ENCODE measurements around the gene TMEM217. TPM values are rescaled to one million over a fixed set of nuclear protein-coding genes. Genes with fewer than 3 reads are reported as not detected.

TMEM217 gene
- total RNA-seq, 1 donor from 2014 or later, result 4.0 TPM

DNA sequence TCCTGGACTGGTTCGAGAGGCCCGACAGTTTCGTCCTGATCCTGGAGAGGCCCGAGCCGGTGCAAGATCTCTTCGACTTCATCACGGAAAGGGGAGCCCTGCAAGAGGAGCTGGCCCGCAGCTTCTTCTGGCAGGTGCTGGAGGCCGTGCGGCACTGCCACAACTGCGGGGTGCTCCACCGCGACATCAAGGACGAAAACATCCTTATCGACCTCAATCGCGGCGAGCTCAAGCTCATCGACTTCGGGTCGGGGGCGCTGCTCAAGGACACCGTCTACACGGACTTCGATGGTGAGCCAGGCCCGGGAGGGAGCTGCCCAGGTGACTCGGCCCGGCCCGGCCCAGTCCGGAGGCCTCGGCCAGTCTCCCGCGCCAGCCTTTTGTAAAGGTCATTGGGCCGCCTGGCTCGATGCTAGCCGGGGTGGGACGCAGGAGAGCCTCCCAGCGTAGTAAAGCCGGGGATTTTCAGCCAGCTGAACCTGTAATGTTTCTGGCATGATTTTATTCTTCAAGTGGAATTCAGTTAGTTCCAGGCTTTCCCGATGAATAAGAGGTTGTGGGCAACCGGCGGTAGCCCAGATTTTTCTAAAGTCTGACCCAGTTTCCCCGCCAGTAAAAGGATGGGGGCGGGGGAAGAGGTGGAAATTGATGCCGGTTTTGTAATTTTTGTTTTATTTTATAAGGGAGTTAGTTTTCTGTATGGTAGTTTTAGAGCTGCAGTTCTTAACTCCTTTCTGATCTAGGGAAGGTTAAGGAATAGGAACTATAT lies 86.6 kb downstream of the TMEM217 start:
- H3K36me3 Mint-ChIP-seq (ENCODE audit: low read depth), result peaks cover 20% of the 10 kb centered on the region
- DNase-seq (ENCODE audit: low spot score), result no peak

DNA sequence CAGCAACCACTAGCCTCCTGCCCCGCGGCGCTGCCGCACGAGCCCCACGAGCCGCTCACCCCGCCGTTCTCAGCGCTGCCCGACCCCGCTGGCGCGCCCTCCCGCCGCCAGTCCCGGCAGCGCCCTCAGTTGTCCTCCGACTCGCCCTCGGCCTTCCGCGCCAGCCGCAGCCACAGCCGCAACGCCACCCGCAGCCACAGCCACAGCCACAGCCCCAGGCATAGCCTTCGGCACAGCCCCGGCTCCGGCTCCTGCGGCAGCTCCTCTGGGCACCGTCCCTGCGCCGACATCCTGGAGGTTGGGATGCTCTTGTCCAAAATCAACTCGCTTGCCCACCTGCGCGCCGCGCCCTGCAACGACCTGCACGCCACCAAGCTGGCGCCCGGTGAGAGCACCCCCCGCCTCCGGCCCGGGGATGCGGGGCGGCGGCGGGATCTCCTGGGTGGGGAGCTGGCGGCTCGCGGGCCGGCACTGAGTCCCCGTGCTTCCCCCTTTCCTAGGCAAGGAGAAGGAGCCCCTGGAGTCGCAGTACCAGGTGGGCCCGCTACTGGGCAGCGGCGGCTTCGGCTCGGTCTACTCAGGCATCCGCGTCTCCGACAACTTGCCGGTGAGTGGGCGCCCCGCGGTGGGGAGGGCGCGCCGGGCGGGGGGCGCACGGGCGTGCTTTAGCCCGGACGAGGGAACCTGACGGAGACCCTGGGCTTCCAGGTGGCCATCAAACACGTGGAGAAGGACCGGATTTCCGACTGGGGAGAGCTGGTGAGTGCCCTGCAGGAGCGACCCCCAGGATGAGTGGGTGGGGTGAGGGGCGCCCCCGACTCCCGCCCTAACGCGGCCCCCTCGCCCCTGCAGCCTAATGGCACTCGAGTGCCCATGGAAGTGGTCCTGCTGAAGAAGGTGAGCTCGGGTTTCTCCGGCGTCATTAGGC lies 87.4 kb downstream of the TMEM217 start:
- Mint-ChIP-seq H3K36me3 (ENCODE audit: low read depth) (peaks cover 20% of the 10 kb centered on the region), H3K9me3 (ENCODE audit: low read depth) (no peaks in the 10 kb centered on the region), H3K4me3 (ENCODE audit: unreplicated experiment) (peak overlapping the region; percentile 82), H3K27ac (ENCODE audit: unreplicated experiment) (peak overlapping the region; percentile 86), H3K27me3 (ENCODE audit: low read depth) (no peaks in the 10 kb centered on the region), H3K4me1 (ENCODE audit: low read depth) (peaks cover 42% of the 10 kb centered on the region)
- TF ChIP-seq, protein P1, sequence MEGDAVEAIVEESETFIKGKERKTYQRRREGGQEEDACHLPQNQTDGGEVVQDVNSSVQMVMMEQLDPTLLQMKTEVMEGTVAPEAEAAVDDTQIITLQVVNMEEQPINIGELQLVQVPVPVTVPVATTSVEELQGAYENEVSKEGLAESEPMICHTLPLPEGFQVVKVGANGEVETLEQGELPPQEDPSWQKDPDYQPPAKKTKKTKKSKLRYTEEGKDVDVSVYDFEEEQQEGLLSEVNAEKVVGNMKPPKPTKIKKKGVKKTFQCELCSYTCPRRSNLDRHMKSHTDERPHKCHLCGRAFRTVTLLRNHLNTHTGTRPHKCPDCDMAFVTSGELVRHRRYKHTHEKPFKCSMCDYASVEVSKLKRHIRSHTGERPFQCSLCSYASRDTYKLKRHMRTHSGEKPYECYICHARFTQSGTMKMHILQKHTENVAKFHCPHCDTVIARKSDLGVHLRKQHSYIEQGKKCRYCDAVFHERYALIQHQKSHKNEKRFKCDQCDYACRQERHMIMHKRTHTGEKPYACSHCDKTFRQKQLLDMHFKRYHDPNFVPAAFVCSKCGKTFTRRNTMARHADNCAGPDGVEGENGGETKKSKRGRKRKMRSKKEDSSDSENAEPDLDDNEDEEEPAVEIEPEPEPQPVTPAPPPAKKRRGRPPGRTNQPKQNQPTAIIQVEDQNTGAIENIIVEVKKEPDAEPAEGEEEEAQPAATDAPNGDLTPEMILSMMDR (IDR thresholded peaks at IDR 0.05), result peak; percentile 65
- peak; percentile 93 for DNase-seq (ENCODE audit: low spot score)

More for the DNA sequence above, 86.6 kb downstream of the TMEM217 start:
- H3K4me1 Mint-ChIP-seq (ENCODE audit: low read depth), result peaks cover 42% of the 10 kb centered on the region
- H3K4me3 Mint-ChIP-seq (ENCODE audit: unreplicated experiment), result peak overlapping the region; percentile 82
- TF ChIP-seq, protein P1 (IDR thresholded peaks at IDR 0.05), result no peak
- no peaks in the 10 kb centered on the region for H3K9me3 Mint-ChIP-seq (ENCODE audit: low read depth)
- peak overlapping the region; percentile 86 for H3K27ac Mint-ChIP-seq (ENCODE audit: unreplicated experiment)
- H3K27me3 Mint-ChIP-seq (ENCODE audit: low read depth), result no peaks in the 10 kb centered on the region

DNA sequence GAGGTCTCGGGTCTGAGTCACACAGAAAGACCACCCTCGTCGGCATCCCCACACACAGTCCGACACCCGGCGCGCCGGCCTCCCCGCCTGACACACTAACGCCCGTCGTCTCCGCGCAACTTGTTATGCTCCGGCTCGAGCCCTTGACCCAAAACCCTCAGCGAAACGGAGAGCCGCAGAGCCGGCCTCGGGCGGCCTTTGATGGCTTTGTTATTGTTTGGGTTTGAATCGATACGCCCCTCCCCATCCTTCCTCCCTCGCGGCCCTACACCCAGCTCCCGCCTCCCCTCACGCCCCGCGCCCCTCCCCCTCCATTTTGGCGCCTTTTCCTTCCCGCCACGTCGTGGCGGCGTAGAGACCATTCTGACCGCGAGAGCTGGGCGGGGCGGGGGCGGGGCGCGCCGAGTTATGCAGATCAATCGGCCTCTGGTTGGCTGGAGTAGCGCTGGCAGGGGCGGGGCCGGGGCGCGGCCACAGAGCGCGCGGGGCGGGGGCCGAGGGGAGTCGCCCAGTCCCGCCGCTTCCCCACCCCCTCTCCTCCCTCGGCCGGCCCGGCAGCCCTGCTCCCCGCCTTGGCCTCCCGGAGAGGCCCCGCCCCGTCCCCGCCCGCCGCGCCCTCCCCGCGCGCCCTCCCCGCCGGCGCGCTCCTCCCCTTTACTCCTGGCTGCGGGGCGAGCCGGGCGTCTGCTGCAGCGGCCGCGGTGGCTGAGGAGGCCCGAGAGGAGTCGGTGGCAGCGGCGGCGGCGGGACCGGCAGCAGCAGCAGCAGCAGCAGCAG lies 88.3 kb downstream of the TMEM217 start, which contains the start of gene PIM1:
Gene PIM1, plus strand, starts transcription at position 657 of the 777 bp plus-strand sequence. CDS start 424 bp downstream, outside the sequence.
- peak within 1 kb of the TSS; percentile 99 for H3K27ac Mint-ChIP-seq (ENCODE audit: unreplicated experiment)
- H3K9me3 Mint-ChIP-seq (ENCODE audit: low read depth), result no peaks in the 10 kb centered on the region
- peaks cover 16% of the 10 kb centered on the region for H3K36me3 Mint-ChIP-seq (ENCODE audit: low read depth)
- H3K4me3 Mint-ChIP-seq (ENCODE audit: unreplicated experiment), result peak within 1 kb of the TSS; percentile 88
- TF ChIP-seq, protein P1 (IDR thresholded peaks at IDR 0.05), result no peak
- H3K27me3 Mint-ChIP-seq (ENCODE audit: low read depth), result no peaks in the 10 kb centered on the region
- peaks cover 42% of the 10 kb centered on the region for H3K4me1 Mint-ChIP-seq (ENCODE audit: low read depth)
- peak; percentile 97 for DNase-seq (ENCODE audit: low spot score)

DNA sequence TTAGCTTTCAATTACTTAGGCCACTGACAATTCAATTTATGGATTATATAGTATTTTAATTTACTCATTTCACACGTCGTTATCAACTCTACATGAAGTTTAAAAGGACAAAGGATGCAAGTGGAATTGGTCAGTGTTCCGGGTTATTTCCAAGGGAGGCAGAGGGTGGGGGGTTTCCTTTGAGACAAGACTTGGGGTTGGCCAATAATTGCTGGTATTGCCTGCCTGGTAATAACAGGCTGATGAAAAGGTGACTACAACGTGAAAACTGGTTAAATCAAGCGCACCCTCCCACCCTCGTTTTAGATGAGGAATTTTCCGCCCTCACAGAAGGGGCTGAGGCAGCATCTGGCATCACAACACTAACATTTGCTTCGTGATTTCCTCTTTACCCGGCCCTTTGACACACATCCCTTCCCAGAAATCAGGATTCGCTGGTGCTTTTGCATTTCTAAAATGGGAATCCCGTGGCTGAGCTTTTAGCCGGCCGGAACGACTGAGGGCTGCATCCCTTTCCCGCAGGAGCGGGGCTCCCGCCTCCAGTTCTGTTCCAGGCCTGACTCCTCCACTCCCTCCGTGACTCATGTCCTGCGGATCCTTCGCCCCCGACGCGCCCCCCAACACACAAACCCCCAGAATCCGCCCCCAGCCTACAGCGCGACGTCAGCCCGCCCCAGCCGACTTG lies 89.0 kb downstream of the TMEM217 start:
- peaks cover 9% of the 10 kb centered on the region for H3K36me3 Mint-ChIP-seq (ENCODE audit: low read depth)
- H3K4me1 Mint-ChIP-seq (ENCODE audit: low read depth), result peaks cover 39% of the 10 kb centered on the region
- TF ChIP-seq, protein P1 (IDR thresholded peaks at IDR 0.05), result no peak
- peak overlapping the region; percentile 88 for H3K4me3 Mint-ChIP-seq (ENCODE audit: unreplicated experiment)
- DNase-seq (ENCODE audit: low spot score), result no peak
- peak overlapping the region; percentile 99 for H3K27ac Mint-ChIP-seq (ENCODE audit: unreplicated experiment)
- H3K9me3 Mint-ChIP-seq (ENCODE audit: low read depth), result no peaks in the 10 kb centered on the region
- no peaks in the 10 kb centered on the region for H3K27me3 Mint-ChIP-seq (ENCODE audit: low read depth)

All from chondrocyte (in vitro differentiated cells).